Eye (tissue), 1 donor: ENCODE results near the gene RUBCNL.

Experiments
- DNase-seq: peaks from one replicate; pipeline ENCODE4 v3.0.0-alpha.2; 2015

Gene RUBCNL

GRCh38 chr13:46340011-46340410 is 47.0 kb downstream of the RUBCNL start:
- DNase-seq: no peak

GRCh38 chr13:46339035-46339666 is 47.9 kb downstream of the RUBCNL start:
- DNase-seq: no peak

DNA sequence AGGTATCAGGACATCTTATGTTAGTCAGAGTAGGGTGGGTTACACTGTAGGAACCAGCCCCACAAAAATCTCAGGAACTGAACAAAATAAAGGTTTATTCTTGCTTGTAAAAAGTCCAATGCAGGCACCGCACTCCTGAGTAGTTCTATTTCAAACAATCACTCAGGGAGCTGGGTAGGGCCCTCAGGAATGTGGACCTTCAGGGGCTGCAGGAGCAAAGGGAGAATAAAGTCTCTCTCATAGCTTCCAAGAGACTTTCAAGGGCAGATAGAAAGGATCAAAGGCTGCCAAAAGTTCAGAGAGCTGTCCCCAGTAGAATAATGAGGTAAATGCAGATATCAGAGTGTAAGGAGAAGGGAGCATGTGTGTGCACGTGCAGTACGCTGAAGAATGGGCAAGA is 49.4 kb downstream of the RUBCNL start:
- DNase-seq: no peak

DNA sequence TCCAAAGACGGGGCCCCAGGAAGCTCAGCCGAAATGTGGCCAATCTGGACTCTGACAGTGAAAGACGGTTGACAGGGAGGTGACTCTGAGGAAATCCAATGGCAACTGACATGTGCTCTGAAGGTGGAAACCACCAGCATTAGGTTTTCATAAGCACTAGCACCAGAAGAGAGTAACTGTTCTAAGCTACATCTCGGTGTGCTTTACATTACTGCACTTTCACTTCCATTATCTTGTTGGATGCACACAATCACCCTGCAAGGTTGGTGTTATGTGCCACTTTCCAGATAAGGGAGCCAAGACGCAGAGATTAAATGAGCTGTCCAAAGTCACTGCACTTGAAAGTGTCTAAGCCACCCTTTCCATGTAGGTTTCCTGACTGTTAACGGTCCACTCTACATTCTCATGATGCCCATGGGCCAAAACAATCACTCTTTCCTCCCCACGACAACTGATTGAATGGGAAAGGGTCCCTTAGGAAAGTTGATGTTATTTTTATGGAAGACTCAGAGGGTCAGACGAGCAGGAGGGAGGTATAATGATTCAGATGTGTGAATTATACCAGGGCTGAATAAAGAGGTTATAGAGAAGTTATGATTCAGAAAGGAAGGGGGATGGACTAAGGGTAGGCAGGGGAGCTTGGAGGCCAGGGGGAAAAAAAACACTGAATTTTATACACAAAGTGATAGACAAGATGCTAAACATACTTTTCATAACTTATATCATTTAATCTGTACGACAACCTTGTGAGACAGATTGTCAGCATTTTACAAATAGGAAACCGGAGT is 52.8 kb downstream of the RUBCNL start:
- DNase-seq: no peak

DNA sequence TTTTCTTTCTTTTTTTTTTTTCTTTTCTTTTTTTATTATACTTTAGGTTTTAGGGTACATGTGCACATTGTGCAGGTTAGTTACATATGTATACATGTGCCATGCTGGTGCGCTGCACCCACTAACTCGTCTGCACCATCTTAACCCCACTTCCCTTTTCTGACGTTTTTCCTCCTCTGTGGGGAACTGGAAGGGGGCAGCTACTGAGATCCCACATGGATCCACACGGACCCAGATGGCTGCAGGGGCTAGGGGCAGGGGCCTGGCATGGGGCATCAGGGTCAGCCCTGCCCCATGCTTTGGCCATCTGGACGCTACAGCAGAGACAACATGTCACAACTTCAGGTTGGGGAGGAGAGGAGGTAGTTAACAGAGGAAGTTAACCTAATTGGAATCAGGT is 54.3 kb downstream of the RUBCNL start:
- DNase-seq: no peak

- no peak for DNase-seq
Measured at GRCh38 chr13:46329624-46330023, 57.4 kb downstream of the RUBCNL start.

- DNase-seq: no peak
Measured at GRCh38 chr13:46327246-46327645, 59.8 kb downstream of the RUBCNL start.

DNA sequence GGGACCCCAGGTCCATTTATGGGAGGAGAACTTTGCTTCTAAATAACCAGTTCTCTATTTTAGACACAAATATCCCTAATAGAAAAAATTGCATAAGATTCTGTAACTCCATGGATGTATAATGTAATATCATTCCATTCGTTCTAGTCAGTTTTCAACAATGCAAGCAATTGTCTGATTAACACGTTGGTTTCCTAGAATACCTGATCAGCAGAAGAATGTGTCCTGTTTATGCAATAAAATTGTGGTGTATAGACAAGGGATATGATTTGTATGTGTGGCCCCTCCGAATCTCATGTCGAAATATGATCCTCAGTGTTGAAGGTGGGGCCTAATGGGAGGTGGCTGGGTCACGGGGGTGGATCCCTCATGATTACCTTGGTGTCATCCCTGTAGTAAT is 62.1 kb downstream of the RUBCNL start:
- DNase-seq: no peak

- DNase-seq: peak; percentile 77
Measured at GRCh38 chr13:46321494-46322225, 65.4 kb downstream of the RUBCNL start.

DNA sequence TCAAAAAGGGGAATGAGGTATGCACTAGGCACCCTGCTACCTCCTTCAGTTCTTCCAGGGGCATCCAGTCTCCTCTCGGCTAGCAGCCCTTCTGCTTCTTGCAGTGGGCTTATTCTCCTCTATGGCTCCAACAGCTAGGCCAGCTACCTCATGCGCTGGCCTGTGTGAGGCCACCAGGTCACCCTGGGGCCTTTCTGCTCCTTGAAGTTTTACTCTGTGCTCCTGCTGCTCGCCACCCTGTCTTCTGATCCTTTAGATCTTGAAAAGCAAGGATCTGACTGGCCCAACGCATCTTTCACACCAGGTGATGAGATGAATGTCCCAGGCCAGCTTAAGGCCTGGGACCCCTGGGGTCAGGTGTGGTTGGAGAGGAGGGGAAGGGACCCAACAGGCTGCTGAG is 66.2 kb downstream of the RUBCNL start:
- no peak for DNase-seq

DNA sequence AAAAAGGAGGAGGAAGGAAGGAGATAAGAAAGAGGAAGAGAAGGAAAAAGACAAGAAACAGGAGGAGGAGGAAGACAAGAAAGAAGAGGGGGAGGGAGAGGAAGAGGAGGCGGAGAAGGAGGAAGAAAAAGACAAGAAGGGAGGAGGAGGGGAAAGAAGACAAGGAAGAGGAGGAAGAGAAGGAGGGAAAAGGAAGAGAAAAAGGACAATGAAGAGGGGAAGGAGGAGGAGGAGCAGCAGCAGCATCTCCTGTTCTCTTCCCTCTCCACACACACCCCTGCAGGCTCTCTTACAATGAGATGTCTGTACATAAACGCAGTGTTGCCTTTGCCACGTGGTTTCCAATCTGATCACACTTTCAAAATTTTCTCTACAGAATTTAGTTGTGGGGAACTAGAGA is 66.6 kb downstream of the RUBCNL start:
- DNase-seq: no peak

DNA sequence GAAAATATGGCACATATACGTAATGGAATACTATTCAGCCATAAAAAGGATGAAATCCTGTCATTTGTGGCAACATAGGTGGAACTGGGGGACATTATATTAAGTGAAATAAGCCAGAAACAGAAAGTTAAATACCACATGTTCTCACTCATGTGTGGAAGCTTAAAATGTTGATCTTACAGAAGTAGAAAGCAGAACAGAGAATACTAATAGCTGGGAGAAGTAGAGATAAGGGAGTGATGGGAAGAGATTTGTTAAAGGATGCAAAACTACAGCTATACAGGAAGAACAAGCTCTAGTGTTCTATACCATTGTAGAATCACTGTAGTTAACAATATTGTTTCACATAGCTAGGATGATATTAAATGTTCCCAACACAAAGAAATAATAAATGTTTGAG is 68.1 kb downstream of the RUBCNL start:
- DNase-seq: no peak

- no peak for DNase-seq
Measured at GRCh38 chr13:46317120-46317519, 69.9 kb downstream of the RUBCNL start.

- DNase-seq: no peak
Measured at GRCh38 chr13:46315491-46316075, 71.5 kb downstream of the RUBCNL start.

DNA sequence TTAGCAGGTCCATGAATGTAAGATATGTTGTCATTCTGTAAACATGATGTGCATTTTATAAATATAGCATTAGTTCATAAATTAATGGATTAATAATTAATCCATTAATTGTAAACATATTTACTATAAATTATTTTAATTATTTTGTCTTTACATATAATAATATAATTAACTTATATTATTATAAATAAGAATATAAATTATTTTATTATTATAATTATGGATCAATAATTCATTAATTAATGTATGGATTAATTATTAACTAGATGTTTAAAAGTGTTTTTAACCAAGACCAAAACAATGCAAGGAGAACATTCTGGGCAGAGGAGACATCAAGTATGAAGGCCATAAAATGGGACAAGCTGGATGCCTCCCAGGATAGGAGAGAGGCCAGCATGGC is 72.0 kb downstream of the RUBCNL start:
- no peak for DNase-seq

GRCh38 chr13:46314587-46314986 is 72.5 kb downstream of the RUBCNL start:
- DNase-seq: no peak

GRCh38 chr13:46313432-46314257 is 73.4 kb downstream of the RUBCNL start:
- no peak for DNase-seq

- no peak for DNase-seq
Measured at GRCh38 chr13:46313024-46313423, 74.0 kb downstream of the RUBCNL start.

DNA sequence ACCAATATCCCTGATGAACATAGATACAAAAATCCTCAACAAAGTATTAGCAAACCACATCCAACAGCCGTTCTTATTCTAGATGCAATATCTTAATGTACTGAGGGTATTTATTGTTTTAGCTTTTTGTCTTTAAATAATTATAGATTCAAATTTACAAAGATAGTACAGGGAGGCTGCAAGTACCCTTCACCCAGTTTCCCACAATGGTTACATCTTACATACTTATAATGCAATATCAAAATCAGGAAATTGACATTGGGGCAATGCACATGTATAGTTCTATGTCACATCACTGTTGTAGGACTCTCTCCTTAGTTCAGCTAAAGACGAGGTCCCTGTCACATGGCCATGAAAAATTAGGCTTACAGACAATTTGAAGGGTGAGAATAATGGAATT is 75.8 kb downstream of the RUBCNL start:
- no peak for DNase-seq

GRCh38 chr13:46310066-46310465 is 77.0 kb downstream of the RUBCNL start:
- no peak for DNase-seq

DNA sequence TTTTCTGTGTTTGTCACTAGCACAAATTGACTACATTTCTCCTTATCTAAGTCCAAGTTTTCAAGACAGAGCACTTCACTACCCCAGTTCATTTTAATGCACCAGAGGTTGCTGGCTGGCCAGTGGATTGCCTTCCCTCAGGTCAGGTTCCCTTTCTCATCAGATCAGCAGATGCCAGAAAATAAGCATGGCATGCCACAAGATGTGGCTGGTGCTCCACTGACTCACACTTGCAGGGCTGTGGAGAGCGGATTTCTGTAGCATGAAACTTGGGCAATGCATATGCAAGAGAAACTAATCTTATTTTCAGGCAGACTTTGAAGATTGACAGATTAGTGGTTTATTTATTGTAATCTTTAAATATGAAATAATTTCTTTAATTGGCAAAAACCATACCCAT is 79.5 kb downstream of the RUBCNL start:
- DNase-seq: no peak

DNA sequence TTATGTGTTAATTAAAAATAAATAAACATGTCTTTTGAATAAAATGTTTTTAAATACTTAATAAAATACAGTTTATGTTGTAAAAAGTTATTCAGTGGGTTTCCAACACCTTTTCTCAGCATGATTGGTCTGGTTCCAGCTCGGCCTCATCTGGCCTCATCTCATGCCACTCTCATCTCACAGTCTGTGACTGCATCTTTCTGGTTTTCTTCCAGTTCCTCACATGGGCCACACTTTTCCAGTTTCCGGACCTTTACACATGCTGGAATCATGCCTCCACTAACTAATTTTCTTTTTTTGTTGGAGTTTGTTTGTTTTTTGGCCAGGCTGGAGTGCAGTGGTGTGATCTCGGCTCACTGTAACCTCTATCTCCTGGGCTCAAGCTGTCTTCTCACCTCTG is 82.5 kb downstream of the RUBCNL start:
- DNase-seq: no peak
